Measurements from ENCODE around the gene DYNLL1. TPM values are rescaled to one million over a fixed set of nuclear protein-coding genes. Genes with fewer than 3 reads are reported as not detected.
A peak's percentile ranks its signal among the peaks of the same experiment; 100 is the strongest.

Gene DYNLL1
- total and polyA plus RNA-seq, 2 experiments from 2014 or later: 186 to 546 TPM

DNA sequence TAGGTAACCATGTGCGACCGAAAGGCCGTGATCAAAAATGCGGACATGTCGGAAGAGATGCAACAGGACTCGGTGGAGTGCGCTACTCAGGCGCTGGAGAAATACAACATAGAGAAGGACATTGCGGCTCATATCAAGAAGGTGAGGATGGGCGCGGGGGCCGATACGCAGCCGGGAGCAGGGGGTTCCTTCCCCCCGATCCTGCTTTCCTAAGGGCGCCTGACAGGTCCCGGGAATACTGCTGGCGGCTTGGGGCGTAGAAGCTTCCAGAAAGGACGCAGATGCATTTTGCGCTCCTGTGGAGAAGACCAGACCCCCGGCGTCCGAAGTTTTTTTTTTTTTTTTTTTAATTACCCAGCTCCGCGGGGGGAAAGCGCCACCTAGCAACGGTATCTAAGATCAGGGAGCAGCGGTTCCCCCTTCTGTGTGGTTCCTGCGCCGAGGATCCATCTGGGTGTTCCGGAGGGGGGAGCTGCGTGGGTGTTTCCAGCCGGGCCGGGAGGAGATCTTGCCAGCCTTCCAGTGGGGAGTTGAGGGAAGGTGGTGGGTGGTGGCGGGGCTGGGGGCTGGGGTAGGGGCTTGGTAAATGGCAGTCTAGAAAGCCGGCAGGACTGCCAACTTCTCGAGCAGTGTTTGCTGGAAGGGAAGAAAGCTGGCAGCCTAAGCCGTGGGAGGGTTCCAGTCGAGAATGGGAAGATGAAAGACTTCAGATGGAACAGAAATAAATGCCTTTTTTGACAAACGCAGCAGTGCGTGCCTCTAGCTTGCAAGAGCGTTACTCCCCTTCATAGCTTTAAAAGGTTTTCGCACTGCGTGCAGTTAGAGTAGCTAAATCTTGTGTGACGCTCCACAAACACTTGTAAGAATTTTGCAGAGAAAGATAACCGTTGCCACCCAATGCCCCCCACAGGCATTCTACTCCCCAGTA lies 764 bp downstream of the DYNLL1 start:
- H3K9me3 ChIP-seq (ENCODE audit: low read depth): no peaks in the 10 kb centered on the region
- no peaks in the 10 kb centered on the region for H3K27me3 ChIP-seq
- H3K4me3 ChIP-seq: peak overlapping the region; percentile 88
- H3K27ac ChIP-seq: peak overlapping the region; percentile 74
- H3K4me1 ChIP-seq (ENCODE audit: low read depth): peaks cover 7% of the 10 kb centered on the region
- DNase-seq (ENCODE audit: low read depth in 1 of 2, low spot score in 1 of 2): peak; percentile 66 to 72
- TF ChIP-seq, protein P1, sequence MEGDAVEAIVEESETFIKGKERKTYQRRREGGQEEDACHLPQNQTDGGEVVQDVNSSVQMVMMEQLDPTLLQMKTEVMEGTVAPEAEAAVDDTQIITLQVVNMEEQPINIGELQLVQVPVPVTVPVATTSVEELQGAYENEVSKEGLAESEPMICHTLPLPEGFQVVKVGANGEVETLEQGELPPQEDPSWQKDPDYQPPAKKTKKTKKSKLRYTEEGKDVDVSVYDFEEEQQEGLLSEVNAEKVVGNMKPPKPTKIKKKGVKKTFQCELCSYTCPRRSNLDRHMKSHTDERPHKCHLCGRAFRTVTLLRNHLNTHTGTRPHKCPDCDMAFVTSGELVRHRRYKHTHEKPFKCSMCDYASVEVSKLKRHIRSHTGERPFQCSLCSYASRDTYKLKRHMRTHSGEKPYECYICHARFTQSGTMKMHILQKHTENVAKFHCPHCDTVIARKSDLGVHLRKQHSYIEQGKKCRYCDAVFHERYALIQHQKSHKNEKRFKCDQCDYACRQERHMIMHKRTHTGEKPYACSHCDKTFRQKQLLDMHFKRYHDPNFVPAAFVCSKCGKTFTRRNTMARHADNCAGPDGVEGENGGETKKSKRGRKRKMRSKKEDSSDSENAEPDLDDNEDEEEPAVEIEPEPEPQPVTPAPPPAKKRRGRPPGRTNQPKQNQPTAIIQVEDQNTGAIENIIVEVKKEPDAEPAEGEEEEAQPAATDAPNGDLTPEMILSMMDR (IDR thresholded peaks at IDR 0.05; ENCODE audit: low read depth, low read length): no peak
- peaks cover 12% of the 10 kb centered on the region for H3K36me3 ChIP-seq

DNA sequence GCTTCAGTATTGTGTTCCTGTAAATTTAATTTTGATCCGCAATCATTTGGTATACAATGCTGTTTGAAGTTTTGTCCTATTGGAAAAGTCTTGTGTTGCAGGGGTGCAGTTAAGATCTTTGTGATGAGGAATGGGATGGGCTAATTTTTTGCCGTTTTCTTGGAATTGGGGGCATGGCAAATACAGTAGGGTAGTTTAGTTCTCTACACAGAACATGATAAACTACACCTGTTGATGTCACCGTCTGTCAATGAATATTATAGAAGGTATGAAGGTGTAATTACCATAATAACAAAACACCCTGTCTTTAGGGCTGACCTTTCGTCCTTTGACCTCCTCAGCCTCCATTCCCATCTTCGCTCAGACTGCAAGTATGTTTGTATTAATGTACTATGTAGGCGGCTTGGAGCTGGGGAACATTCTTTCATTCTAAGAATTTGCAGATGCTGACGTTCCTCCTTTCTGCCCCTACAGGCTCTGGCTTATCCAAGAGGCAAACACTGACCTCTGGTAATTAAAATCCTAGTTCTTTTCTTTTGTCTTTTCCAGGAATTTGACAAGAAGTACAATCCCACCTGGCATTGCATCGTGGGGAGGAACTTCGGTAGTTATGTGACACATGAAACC lies 1.7 kb downstream of the DYNLL1 start:
- Histone ChIP-seq H3K4me3 (peak overlapping the region; percentile 88), H3K27me3 (no peaks in the 10 kb centered on the region), H3K4me1 (ENCODE audit: low read depth) (peaks cover 7% of the 10 kb centered on the region), H3K27ac (peak overlapping the region; percentile 32), H3K9me3 (ENCODE audit: low read depth) (no peaks in the 10 kb centered on the region), H3K36me3 (peaks cover 14% of the 10 kb centered on the region)
- TF ChIP-seq, protein P1 (IDR thresholded peaks at IDR 0.05; ENCODE audit: low read depth, low read length): no peak
- DNase-seq (ENCODE audit: low read depth in 1 of 2, low spot score in 1 of 2): peak in 1 of 2 donors; percentile 27

DNA sequence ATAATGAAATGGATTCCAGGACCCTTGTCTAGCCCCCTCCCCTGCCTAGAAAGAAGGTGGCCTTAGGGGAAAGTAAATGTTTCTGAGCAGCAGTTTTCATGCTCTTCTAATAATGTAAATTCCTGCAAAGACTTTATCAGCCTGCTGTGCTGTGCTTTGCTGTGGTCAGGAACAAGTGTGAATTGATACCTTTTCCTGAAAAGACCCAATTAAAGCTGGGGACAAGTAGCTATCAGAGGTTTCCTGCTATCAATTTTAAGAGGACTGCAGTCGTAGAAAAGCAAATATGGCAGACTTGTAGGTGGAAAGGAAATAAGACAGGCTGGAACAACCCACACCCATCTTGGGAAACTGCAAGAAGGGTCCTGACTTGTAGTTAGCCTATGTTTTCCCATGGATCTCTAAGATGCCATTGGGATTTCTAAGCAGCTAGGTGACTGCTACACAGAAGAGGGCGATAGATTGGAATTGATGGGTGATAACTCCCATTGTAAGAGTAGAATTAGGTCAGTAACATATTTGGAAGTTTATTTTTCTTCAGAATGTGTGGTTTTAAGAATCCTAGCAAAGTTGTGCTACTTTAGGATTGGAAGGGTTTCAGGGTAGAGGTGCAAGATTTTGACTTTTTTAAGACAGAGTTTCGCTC lies 3.1 kb downstream of the DYNLL1 start:
- no peaks in the 10 kb centered on the region for H3K27me3 ChIP-seq
- TF ChIP-seq, protein P1 (IDR thresholded peaks at IDR 0.05; ENCODE audit: low read depth, low read length): no peak
- H3K36me3 ChIP-seq: peaks cover 22% of the 10 kb centered on the region
- H3K4me1 ChIP-seq (ENCODE audit: low read depth): peaks cover 7% of the 10 kb centered on the region
- H3K9me3 ChIP-seq (ENCODE audit: low read depth): no peaks in the 10 kb centered on the region
- H3K27ac ChIP-seq: peak overlapping the region; percentile 21
- H3K4me3 ChIP-seq: no peak overlapping the region
- DNase-seq (ENCODE audit: low read depth in 1 of 2, low spot score in 1 of 2): no peak

DNA sequence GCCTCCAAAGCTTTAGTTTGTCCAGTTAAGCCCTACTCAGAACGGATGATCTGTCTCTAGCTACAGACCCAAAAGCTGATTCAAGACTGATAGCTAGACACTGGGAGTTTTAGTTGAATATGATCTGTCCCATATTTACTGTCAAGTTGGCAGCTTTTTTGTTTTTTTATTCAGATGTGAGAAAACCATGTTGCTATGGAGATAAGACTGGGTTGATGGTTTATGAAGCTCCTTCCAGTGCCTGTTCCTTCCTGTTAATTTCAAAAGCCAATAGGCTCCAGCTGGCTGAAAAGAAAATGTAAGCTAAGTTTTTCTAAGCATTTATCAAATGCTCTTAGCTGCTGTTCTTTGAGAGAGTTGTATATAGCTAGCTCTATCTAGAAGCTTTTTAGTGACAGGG lies 4.7 kb downstream of the DYNLL1 start:
- peak in 1 of 2 donors; percentile 19 for DNase-seq (ENCODE audit: low read depth in 1 of 2, low spot score in 1 of 2)
- H3K27me3 ChIP-seq: no peaks in the 10 kb centered on the region
- peaks cover 7% of the 10 kb centered on the region for H3K4me1 ChIP-seq (ENCODE audit: low read depth)
- H3K4me3 ChIP-seq: no peak overlapping the region
- H3K9me3 ChIP-seq (ENCODE audit: low read depth): no peaks in the 10 kb centered on the region
- TF ChIP-seq, protein P1 (IDR thresholded peaks at IDR 0.05; ENCODE audit: low read depth, low read length): no peak
- H3K36me3 ChIP-seq: peaks cover 28% of the 10 kb centered on the region
- no peak overlapping the region for H3K27ac ChIP-seq

DNA sequence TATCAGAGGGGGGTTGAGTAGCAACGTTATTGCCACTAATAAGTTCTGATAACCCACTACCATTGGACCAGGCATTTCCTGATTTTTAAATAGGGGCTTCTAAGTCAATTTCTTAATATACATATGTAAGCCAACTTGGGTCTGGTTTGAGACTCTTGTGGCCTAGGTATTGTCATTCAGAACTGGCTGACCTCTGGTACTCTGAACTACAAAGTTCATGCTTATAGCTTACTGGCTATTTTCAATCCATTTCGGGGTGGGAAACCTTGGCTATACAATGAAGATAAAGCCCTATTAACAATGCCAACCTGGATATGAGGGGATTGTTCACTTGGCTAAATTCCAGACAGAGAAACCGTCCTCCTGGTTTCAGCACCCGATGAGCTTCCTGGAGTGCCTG lies 8.7 kb downstream of the DYNLL1 start:
- Histone ChIP-seq H3K27me3 (no peaks in the 10 kb centered on the region), H3K27ac (no peak overlapping the region), H3K4me3 (no peak overlapping the region), H3K9me3 (ENCODE audit: low read depth) (no peaks in the 10 kb centered on the region), H3K36me3 (peaks cover 29% of the 10 kb centered on the region), H3K4me1 (ENCODE audit: low read depth) (no peaks in the 10 kb centered on the region)
- DNase-seq (ENCODE audit: low read depth in 1 of 2, low spot score in 1 of 2): no peak
- TF ChIP-seq, protein P1 (IDR thresholded peaks at IDR 0.05; ENCODE audit: low read depth, low read length): no peak

Data from cardiac muscle cell (in vitro differentiated cells and primary cell).